GM18868 (cell line): ENCODE data around the gene MLEC.
"Not testable (repeated sequence)": the region's sequence is repeated elsewhere in the genome, so short reads cannot be mapped to it uniquely, and the experiment has no call there.

Experiments
- ATAC-seq: cut with Tn5 transposase; IDR thresholded peaks from one replicate; pipeline ENCODE4 v1.9.1; 2021; ENCODE audit warnings: mild to moderate bottlenecking, moderate library complexity; ENCODE audit not compliant: unreplicated experiment

MLEC gene

DNA sequence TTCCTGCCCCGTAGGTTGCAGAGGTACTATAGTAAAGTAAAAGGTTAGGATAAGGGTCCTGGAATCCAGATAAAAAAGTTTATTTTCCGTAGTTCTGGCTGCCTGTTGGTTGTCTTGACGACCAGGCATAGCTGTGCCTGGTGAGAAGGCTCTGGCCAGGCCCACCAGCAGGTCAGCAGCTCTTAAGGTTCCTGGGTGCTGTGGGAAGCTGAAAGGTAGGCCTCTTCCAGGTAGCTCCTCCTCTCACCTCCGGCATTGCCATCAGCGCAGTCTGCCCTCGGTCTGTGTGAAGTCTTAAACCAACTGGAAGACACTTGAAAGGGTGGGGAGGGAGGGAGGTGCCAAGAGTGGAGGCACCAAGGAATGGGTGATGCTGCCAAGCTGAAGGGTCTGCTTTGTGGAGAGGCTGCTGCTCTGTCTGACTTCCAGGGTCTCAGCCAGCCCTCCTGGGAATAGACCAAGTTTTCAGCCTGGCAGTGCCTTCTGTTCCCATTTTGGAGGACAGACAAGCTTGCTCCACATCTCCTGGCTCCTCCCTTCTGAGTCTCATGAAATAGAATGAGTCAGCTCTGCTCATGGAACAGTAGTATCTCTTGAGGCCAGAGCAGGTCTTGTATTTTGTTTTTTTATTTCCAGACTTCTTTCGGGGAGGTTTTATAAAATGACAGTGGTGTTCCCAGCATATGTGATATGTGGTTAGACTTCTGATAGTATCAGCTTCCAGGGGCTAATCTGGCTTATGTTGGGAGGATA is 33.5 kb downstream of the MLEC start:
- no peak for ATAC-seq

DNA sequence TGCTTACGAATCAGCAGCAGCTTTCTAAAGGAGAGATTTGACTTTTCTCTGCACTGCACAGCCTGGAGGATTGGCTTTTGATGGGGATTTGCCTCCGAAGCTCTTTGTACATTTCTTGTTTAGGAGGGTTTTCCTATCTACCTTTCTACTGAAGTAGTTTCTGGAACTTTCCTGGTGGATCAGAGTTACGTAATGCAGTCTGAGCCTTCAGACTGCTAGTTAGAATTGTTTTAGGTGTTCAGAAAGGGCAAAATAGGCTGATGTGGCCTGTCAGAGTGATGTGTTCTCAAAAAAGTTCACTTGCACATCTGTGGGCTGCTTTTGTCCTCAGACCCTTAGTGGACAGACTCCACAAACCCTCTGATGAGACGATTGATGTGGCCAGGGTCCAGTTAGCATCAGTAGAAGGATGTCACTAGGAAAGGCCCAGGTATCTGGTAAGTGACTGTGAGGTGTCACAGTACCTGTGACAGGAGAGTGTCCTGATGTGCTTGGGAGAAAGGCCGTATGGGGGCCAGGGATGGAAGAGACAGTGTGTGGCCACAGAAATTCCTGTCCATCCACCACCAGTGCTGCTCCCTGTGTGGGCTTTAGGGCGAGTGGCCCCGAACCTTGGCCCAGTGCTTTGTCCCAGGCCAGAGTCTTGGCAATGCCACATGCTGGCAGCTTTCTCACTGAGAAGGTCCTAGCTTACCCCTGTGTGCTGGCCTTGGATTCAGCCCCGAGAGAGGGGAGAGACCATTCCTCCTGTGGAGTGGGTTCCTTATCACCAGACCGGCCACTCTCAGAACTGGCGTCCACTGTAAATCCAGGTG is 34.2 kb downstream of the MLEC start:
- ATAC-seq = no peak

DNA sequence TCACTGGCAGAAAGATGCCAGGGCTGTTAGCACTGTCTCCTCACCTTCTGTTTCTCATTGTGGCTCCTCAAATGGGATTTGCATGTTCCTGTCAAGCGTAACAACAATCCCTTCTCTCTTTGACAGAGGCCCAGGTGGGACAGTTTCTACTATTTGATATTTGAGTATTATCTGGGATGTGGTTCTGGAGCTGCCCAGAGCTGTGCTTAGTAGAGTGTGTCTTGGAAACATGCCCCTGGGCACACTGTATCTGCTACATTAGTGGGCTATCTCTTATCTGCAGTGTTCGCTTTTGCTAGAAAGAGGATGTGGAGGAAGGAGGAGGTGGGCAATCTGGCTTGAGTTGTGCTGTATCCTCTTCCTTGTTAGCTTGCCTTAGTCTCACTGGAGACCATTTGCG is 34.9 kb downstream of the MLEC start:
- ATAC-seq = no peak

DNA sequence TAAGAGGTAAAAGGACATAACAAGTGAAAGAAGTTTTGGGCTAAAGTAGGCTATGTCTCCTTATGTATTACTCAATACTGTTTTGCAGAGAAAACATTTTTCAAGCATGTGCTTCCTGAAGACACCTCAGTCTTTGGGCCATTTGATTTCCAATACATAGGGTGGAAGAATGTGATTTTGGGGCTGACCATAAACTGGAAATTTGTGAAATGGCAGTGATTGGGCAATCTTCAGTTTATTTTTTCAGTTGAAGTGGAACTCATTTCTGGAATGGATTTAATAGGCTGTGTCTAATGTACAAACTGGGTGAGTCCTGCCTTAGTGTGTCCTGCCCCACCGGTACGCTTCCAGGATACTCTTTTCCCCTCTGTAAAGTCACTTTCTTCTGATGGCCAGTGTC is 35.8 kb downstream of the MLEC start:
- ATAC-seq = no peak

DNA sequence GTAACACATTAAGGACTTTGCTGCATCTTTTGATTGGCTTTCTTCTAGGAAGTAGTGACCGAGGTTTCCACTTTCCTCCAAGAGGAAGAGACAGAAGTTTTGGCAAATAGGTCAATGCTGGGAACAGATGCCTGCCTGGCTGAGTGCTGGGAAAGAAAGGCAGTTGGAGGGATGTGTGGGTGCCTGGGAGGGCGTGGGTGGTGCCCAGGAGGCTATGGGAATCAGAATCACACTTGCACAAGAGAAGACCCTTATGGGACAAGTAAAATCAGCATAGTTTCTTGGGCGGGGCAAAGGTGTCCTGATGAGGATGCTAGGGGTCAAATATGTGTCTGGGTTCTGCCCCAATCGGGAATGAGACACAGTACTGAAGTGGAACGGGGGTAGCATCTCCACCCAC is 37.8 kb downstream of the MLEC start:
- ATAC-seq = no peak

DNA sequence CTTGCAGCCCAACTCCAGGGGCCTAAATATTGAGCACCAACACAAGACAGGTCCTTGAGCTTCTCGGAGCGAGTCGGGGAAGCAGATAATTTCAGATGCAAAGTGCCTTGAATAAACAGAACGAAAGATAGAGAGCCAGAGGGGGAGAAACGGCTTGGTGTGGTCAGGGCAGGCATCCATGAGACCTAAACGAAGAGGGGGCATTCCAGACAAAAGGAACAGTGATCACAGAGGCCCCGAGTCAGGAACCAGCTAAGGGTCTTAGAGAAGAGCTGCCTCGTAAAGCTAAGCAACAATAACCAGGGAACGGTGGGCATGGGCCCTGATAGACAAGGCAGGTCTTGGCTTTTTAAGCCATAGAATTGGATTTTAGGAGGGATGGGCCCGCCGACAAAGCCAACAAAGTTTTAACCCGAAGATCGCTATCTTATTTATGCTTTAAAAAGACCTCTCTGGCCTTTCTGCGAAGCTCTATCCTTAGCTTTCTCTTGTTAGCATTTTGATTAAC is 38.3 kb downstream of the MLEC start:
- no peak for ATAC-seq

DNA sequence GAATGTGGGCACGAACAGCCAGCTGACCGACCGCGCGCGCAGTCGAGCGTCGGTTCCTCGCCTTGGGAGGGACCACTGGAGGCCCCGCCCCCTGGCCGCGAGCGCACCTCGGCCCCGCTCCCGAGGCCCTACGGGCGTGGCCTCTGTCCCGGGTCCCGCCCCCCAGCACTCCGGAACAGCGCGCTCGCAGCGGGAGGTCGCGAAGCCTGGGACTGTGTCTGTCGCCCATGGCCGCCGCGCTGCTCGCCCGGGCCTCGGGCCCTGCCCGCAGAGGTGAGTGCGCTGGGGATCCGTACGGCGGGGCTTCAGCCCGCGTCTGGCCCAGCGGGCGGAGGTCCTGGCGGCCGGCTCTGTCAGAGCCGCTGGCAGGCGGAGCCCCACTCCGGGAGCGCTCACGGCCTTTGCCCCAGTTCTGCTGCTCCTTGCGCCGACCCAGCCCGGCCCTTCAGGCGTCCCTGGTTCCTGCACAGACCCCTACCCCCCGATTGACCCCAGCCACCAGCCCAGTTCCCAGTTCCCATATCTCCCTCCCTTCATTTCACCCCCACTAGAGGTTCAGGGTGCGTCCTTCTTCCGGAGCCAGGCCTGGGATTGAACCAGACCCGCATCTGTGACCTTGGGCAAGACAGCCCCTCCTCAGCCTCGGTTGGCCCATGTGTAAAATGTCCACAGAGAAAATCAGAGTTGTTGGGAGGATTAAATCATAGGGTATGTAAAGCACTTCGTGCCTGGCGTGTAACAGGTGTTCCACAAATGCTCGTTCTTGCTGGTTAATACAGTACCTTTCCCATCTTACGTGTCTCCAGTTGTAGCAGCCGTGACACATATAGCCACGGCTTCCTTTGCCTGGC is 38.9 kb downstream of the MLEC start, which contains the start of gene ACADS:
TSS of gene ACADS (plus strand) at position 168 of the 851 bp plus-strand sequence. CDS start at position 228, 60 bp downstream.
- peak; percentile 94 for ATAC-seq

DNA sequence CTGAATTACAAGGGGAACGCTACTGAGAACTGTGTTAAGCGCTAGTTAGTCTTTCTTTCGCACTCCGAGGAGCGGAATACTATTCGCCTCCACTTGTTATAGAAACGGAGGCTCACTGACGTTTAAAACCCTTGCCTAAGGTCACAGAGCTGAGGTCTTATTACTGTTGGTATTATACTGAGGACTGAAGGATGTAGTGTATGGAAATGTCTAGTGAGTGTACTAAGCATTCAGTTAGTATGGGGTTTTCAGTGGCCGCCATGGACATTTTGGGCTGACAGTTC is 39.5 kb downstream of the MLEC start:
- no peak for ATAC-seq

DNA sequence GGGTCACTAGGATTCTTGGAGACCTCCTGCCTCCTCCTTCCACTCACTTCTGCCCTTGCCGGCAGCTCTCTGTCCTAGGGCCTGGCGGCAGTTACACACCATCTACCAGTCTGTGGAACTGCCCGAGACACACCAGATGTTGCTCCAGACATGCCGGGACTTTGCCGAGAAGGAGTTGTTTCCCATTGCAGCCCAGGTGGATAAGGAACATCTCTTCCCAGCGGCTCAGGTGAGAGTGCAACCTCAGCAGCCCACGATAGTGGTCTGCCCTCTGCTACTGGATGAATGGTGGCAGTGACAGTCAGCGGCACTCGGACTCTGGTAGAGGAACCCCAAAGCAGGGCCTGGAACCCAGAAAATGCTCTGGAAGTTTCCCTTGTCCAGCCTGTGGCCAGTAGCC is 40.0 kb downstream of the MLEC start:
- ATAC-seq = no peak

DNA sequence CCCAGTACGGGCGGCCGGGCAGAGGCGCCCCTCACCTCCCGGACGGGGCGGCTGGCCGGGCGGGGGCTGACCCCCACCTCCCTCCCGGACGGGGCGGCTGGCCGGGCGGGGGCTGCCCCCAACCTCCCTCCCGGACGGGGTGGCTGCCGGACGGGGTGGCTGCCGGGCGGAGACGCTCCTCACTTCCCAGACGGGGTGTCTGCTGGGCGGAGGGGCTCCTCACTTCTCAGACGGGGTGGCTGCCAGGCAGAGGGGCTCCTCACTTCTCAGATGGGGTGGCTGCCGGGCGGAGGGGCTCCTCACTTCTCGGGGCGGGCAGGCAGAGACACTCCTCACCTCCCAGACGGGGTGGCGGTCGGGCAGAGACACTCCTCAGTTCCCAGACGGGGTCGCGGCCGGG is 45.2 kb downstream of the MLEC start:
- ATAC-seq = not testable (repeated sequence)

DNA sequence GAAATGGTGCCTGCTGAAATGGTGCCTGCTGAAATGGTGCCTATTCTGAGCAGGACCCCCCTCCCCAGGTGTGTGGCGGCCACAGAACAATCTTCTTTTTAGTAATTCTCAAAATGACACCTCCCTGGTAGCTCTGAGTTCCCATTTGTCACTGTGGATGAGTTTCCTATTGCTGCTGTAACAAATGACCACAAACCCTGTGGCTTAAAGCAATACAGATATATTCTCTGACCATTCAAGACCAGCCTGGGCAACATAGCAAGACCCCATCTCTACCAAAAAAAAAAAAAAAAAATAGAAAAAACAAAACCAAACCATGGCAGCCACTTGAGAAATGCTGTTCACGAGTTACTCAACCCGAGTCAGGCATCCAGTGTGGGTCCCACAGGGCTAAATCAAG is 46.6 kb downstream of the MLEC start:
- ATAC-seq = no peak

DNA sequence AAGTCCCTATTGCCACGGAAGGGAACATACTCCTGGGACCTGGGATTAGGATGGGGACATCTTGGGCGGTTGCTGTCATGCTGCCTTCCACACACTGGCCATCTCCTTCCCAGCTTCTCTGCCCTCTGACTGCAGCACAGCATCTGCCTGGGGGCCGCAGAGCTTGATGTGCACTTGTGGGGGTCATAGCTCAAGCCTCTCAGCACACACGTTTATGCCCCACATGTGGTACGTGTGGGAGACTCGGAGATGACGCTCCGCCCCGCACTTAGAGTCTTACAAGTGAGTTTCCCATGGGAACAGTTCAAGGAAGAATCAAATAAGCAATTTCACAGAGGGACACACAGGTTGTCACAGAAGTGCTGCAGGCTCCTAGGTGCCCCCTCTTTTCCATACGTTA is 47.3 kb downstream of the MLEC start:
- no peak for ATAC-seq

DNA sequence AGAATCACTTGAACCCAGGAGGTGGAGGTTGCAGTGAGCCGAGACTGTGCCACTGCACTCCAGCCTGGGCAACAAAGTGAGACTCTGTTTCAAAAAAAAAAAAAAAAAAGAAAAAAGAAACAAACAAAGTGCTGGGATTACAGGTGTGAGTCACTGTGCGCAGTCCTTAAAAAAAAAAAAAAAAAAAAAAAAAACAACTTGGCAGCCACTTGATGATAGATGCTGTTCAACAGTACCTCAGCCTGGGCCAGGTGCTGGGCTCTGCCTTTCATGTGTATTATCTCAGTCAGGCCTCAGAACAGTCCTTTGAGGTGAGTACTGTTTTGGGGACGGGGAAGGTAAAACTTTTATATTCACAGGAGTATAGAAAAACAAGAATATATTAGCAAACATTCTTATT is 48.2 kb downstream of the MLEC start:
- no peak for ATAC-seq

DNA sequence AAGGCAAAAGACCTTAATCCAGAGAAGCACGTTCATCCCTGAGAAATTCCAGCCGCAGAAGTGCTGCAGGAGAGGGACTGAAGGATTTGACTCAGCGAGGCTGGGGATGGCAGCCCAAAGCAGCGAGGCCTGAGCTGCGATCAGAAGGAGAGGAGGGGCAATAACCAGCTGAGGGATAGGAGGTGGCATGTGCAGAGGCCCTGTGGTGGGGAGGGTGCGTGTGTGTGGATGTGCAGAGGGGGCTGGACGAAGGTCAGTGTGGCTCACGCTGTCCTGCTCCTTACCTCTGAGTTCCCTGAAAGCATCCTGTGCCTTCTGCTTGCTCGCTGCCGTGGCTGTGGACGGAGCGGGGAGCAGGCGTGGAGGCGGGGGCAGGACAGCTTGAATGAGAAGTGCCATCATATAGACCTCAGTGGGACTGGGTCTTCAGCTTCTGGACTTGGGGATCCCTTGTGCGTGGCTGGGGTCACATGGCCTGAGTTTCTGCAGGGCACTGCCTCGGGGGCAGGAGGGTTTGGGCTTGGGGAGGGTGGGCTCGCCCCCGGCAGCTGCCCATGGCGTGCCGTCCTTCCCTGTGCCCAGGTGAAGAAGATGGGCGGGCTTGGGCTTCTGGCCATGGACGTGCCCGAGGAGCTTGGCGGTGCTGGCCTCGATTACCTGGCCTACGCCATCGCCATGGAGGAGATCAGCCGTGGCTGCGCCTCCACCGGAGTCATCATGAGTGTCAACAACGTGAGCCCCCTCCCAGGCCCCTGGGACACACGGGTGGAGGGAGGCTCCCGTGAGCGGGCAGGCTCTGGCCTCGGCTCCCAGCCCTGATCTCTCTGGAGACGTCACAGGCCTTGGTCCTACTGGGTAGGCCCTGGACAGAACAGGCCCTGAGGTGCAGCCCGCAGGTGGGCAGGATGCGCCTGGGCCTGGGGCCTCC is 49.7 kb downstream of the MLEC start:
- ATAC-seq = no peak

DNA sequence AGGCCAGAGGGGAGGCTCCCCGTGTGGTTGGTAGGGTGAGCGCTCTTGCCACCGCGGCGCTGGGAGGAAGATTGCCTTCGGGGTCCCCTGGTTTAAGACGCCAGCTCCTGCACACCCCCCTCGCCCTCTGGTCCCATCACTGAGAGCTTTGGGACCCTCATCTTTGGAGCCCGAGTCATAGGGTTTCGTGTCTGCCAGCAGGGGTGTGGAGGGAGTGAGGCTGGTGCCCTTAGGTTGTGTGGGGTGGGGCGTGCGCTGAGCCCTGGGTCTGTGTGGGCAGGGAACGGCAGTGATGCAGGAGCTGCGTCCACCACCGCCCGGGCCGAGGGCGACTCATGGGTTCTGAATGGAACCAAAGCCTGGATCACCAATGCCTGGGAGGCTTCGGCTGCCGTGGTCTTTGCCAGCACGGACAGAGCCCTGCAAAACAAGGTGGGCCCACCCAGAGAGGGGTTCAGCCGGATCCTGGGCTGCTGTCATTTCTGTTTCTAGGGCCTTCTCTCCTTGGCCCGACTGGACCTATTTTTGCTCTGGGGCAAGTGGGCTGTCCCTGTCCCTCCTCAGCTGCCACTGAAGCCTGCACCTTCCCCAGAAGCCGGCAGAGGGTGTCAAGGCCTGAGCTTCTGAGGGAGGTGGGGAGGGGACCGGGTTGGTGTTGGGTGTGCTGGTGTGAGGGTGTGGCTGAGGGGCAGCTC is 50.8 kb downstream of the MLEC start:
- ATAC-seq = no peak

DNA sequence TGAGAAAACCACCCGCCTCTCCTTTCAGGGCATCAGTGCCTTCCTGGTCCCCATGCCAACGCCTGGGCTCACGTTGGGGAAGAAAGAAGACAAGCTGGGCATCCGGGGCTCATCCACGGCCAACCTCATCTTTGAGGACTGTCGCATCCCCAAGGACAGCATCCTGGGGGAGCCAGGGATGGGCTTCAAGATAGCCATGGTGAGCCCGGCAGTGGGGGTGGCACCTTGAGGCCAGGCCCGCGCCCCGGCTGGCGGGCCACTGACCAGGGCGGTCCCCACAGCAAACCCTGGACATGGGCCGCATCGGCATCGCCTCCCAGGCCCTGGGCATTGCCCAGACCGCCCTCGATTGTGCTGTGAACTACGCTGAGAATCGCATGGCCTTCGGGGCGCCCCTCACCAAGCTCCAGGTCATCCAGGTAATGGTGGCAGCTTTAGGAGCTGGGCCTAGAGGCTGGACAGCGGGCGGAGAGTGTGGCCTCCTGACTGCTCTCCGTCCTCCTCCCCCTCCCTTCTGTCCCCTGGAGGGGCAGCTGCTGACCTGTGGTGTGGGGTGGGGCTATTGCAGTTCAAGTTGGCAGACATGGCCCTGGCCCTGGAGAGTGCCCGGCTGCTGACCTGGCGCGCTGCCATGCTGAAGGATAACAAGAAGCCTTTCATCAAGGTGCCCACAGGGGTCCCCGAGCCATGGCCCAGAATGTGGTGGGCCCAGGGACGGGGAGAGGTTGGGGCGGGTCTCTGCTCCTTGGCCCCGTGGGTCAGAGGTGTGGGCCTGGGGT is 51.5 kb downstream of the MLEC start:
- ATAC-seq = no peak

DNA sequence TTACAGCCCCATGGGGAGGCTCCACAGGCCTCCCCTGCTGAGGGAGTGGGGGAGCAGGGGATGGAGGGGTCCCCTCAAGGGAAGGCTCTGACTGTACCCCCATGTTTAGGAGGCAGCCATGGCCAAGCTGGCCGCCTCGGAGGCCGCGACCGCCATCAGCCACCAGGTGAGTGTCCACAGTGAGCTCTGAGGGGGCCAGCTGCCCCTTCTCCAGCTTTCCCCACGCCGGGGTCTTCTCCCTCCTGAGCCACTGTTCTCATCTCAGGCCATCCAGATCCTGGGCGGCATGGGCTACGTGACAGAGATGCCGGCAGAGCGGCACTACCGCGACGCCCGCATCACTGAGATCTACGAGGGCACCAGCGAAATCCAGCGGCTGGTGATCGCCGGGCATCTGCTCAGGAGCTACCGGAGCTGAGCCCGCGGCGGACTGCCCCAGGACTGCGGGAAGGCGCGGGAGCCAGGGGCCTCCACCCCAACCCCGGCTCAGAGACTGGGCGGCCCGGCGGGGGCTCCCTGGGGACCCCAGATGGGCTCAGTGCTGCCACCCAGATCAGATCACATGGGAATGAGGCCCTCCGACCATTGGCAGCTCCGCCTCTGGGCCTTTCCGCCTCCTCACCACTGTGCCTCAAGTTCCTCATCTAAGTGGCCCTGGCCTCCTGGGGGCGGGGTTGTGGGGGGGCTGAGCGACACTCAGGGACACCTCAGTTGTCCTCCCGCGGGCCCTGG is 52.2 kb downstream of the MLEC start:
- no peak for ATAC-seq
